Pancreas (tissue), 10 donors: Measurements from ENCODE around the gene SORCS3. TPM values are rescaled to one million over a fixed set of nuclear protein-coding genes. Genes with fewer than 3 reads are reported as not detected.

ENCODE experiments used
- ATAC-seq, 4 donors: fragments of 200-7000 bp; cut with Tn5 transposase; one replicate each; pipeline versions ENCODE4 v1.8.0 to v1.9.1; 2020; ENCODE audit warnings: mild to moderate bottlenecking in 4 of 4, moderate library complexity in 4 of 4
- DNase-seq, 6 donors: peaks; one replicate each; pipeline ENCODE4 v3.0.0-alpha.2; 2020
- FAIRE-seq: peaks from 2 replicates; lab custom pipeline; 2012; peaks lifted over from hg19 to GRCh38; lab: Jason Lieb, UNC
- H3K27ac ChIP-seq, 4 donors: fragments of 200-600 bp; sonication (generic); 1 replicate in 3 of 4; 2 replicates in 1 of 4; pipeline versions ENCODE4 v1.5.0 to v1.8.0; 2020
- H3K27me3 ChIP-seq, 4 donors: fragments of 200-600 bp; one replicate each; pipeline ENCODE4 v1.8.0; 2021
- H3K36me3 ChIP-seq, 3 donors: fragments of 200-600 bp; sonication (generic) in 1 of 3; one replicate each; pipeline versions ENCODE4 v1.5.0 to v1.8.0; 2020 to 2021
- H3K4me1 ChIP-seq, 3 donors: fragments of 200-600 bp; one replicate each; pipeline ENCODE4 v1.8.0; 2021
- H3K4me3 ChIP-seq, 4 donors: fragments of 200-600 bp; sonication (generic) in 2 of 4; one replicate each; pipeline versions ENCODE4 v1.5.0 to v1.8.0; 2020 to 2021
- H3K9me3 ChIP-seq, 4 donors: fragments of 200-600 bp; one replicate each; pipeline ENCODE4 v1.8.0; 2021
- WGBS, 2 donors: extraction: QIAGEN DNeasy Blood & Tissue Kit; methylation state at CpG; one replicate each; pipeline ENCODE4 v1.1.7; 2013; 5-methylcytosine and 5-hydroxymethylcytosine counted together
- intact Hi-C, 3 donors: fragments of 100-400 bp; cut with DNase I; formaldehyde crosslinking; loops; one replicate each; pipeline versions ENCODE4 v1.11.1 to v1.14.2; 2022
- polyA plus RNA-seq, 2 donors: library from polyadenylated mRNA; stranded (reverse); fragments of 200-250 nt; gene quantifications; one replicate each; pipeline ENCODE4 v1.2.3, GENCODE V29; 2013
- total RNA-seq, 6 donors: library from RNA; stranded (reverse); fragmentation: NEBNext Ultra II Directional in 4 of 6; extraction: Animal tissue kit (Norgen Biotek cat#: 25700) in 4 of 6; gene quantifications; one replicate each; pipeline versions ENCODE4 v1.2.1 to v1.2.4, GENCODE V29; 2021 to 2023
- TF ChIP-seq, protein P1 (sequence below), 4 donors: fragments of 200-600 bp; sonication (generic) in 3 of 4; IDR thresholded peaks; one replicate each; pipeline versions ENCODE4 v1.5.0 to v1.8.0; 2021; ENCODE audit warnings: antibody characterized with exemption in 4 of 4
- donor health status: healthy with polysubstance abuse.
- donor health status: DM: no; HTN: no; CAD: no; lungs with moderate emphysema.
- donor health status: DM: no; HTN: no; CAD: no.
- donor health status: control.
- donor health status: control.
- donor health status: Bipolar disorder and iron deficiency.
- donor health status: DM: yes; HTN: yes; CAD: no.
- donor health status: DM: no; HTN: no; CAD: no.
- donor health status: DM: no; HTN: no; CAD: no.
- donor health status: DM: yes; HTN: yes; CAD: no.

SORCS3 gene
- total and polyA plus RNA-seq, 8 donors: 0.02 TPM; not detected in 7

DNA sequence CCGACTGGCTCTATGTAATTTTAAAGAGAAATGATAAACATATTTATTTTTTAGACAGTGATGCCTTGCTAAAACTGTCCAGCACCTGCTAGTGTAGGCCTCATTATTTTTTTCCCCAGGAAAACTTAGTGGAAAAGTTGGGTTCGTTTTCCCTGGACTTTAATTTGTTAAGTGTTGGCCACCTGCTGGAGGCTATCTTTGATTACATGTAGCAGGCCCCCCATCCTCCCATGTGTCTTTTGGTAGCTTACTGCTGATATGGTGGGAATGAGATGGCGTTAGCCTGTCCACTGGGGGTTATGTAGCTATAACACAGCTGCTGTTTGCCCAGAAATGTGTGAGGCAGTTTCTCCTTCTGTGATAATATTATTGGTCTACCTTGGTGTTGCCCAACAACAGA is 265.0 kb downstream of the SORCS3 start:
- TF ChIP-seq, protein P1, sequence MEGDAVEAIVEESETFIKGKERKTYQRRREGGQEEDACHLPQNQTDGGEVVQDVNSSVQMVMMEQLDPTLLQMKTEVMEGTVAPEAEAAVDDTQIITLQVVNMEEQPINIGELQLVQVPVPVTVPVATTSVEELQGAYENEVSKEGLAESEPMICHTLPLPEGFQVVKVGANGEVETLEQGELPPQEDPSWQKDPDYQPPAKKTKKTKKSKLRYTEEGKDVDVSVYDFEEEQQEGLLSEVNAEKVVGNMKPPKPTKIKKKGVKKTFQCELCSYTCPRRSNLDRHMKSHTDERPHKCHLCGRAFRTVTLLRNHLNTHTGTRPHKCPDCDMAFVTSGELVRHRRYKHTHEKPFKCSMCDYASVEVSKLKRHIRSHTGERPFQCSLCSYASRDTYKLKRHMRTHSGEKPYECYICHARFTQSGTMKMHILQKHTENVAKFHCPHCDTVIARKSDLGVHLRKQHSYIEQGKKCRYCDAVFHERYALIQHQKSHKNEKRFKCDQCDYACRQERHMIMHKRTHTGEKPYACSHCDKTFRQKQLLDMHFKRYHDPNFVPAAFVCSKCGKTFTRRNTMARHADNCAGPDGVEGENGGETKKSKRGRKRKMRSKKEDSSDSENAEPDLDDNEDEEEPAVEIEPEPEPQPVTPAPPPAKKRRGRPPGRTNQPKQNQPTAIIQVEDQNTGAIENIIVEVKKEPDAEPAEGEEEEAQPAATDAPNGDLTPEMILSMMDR (IDR thresholded peaks at IDR 0.05): no peak
- 29 to 37% methylated on average over 3 of the region's 3 CpGs for WGBS, 2 donors

DNA sequence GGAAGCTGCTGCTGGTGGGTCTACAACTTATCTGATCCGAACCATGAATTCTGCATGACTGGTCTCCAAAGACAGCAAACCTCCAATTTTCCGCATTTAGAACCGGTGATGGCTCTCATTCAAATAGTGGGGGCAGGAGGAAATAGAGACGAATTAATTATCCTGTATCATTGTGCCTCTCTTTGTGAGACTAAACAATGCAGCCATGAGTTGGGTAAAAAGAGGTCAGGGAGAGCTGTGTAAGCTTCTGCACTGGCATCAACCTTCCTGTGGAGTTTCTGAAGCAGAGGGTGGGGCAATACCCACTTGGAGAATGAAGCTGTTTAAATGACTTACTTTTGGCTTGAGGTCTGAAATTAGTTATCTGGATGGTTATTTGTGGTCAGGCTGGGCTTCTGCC is 266.4 kb downstream of the SORCS3 start:
- intact Hi-C loops: no loop called here
- DNase-seq: no peak
- TF ChIP-seq, protein P1 (IDR thresholded peaks at IDR 0.05): no peak
- H3K36me3 ChIP-seq: no peaks in the 10 kb centered on the region
- H3K4me3 ChIP-seq: no peak overlapping the region
- H3K27me3 ChIP-seq: peaks cover 0 to 4% (median 0%) of the 10 kb centered on the region in 4 donors
- WGBS, 2 donors: 62 to 76% methylated on average over 4 of the region's 4 CpGs
- no peak for FAIRE-seq
- no peaks in the 10 kb centered on the region for H3K4me1 ChIP-seq
- no peak overlapping the region for H3K27ac ChIP-seq
- H3K9me3 ChIP-seq: no peaks in the 10 kb centered on the region
- no peak for ATAC-seq

More for the DNA sequence above, 265.0 kb downstream of the SORCS3 start:
- Histone ChIP-seq H3K4me3 (no peak overlapping the region), H3K9me3 (no peaks in the 10 kb centered on the region), H3K36me3 (no peaks in the 10 kb centered on the region), H3K27ac (no peak overlapping the region), H3K4me1 (no peaks in the 10 kb centered on the region), H3K27me3 (peaks cover 0 to 4% (median 0%) of the 10 kb centered on the region in 4 donors)
- FAIRE-seq: no peak
- intact Hi-C loops: no loop called here
- DNase-seq: no peak
- no peak for ATAC-seq

DNA sequence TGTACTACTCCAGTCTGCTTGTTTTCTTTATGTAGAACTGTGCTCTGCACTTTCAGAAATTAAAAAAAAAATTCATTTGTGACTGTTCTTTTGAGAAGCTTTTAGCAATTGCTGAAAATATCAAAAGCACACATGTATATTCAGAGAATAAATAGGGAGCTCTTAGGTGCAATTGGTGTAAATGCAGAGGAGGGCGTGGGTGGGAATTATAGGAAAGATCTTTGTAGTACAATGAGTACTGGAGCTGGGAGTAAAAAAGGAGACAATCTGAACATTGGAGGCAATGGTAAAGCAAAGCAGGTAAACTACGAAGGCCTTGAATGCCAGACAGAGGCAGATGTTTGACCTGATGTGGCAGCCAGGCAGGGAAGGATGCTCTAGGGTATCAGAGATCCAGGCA is 267.5 kb downstream of the SORCS3 start:
- intact Hi-C loops: no loop called here
- H3K4me3 ChIP-seq: no peak overlapping the region
- ATAC-seq (no peak), FAIRE-seq (no peak), DNase-seq (no peak)
- peaks cover 0 to 4% (median 0%) of the 10 kb centered on the region in 4 donors for H3K27me3 ChIP-seq
- TF ChIP-seq, protein P1 (IDR thresholded peaks at IDR 0.05): no peak
- H3K4me1 ChIP-seq: no peaks in the 10 kb centered on the region
- no peaks in the 10 kb centered on the region for H3K36me3 ChIP-seq
- 54 to 56% methylated on average over 2 of the region's 2 CpGs for WGBS, 2 donors
- no peaks in the 10 kb centered on the region for H3K9me3 ChIP-seq
- no peak overlapping the region for H3K27ac ChIP-seq

DNA sequence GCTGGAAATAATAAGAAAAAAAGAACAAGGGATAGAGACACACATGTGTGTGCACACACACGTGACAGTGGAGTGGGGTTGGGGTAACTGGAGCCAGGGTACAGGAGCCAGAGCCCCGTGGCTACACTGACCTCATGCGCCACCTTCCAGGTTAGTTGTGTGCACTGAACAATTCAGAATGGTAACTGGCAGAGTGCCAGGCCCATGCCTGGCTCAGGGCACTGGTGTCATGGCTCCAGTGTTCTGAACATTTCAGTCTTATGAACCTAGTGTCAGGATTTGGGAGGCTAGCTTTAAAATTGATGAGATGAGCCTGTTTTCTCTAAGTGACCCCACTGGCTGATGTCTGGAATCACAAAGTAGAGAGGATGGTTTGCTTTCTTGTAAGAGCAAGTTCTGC is 269.6 kb downstream of the SORCS3 start:
- WGBS, 2 donors: 48% methylated on average over 3 of the region's 3 CpGs
- TF ChIP-seq, protein P1 (IDR thresholded peaks at IDR 0.05): no peak
- H3K4me1 ChIP-seq: no peaks in the 10 kb centered on the region
- no peaks in the 10 kb centered on the region for H3K27me3 ChIP-seq
- no peak overlapping the region for H3K27ac ChIP-seq
- no peak for DNase-seq
- no peak overlapping the region for H3K4me3 ChIP-seq
- H3K36me3 ChIP-seq: no peaks in the 10 kb centered on the region
- no peak for ATAC-seq
- FAIRE-seq: no peak
- intact Hi-C loops: no loop called here
- H3K9me3 ChIP-seq: no peaks in the 10 kb centered on the region

DNA sequence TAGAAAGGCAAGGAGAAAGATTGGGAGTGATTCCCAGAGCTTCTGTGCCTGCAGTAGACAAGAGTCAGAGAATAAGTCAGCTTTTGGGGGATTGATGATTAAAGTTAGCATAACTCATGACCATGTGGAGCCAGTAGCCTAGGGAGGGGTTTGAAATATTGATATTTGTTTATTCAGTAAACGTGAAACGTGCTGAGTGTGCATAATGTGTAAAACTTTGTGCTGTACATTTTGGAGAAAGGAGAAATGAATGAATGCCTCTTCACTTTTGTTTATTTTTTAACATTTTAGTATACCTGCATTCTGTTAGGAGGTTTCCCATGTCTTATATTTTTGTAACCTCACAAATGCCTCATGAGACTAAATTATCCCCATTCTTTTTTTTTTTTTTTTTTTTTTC is 272.3 kb downstream of the SORCS3 start:
- Histone ChIP-seq H3K4me1 (no peaks in the 10 kb centered on the region), H3K27me3 (no peaks in the 10 kb centered on the region), H3K36me3 (no peaks in the 10 kb centered on the region), H3K27ac (no peak overlapping the region), H3K4me3 (no peak overlapping the region), H3K9me3 (no peaks in the 10 kb centered on the region)
- WGBS, 2 donors: 35 to 37% methylated on average over 2 of the region's 2 CpGs
- no peak for ATAC-seq
- intact Hi-C loops: no loop called here
- no peak for FAIRE-seq
- no peak for DNase-seq
- TF ChIP-seq, protein P1 (IDR thresholded peaks at IDR 0.05): no peak
